Erythroblast (primary cell): ENCODE measurements around the gene GPS1.

Experiments
- DNase-seq, 2 experiments: peaks; one replicate each; lab custom pipeline; 2025; lab: John Stamatoyannopoulos, UW
- GATA1 ChIP-seq: IDR thresholded peaks from 2 replicates; pipeline ENCODE4 v1.6.1; 2011; ENCODE audit warnings: low read depth, mild to moderate bottlenecking, control low read depth, low read length, moderate library complexity
- POLR2A ChIP-seq: IDR thresholded peaks from 2 replicates; pipeline ENCODE4 v1.6.1; 2011; ENCODE audit warnings: mild to moderate bottlenecking, low read length

Gene GPS1

GRCh38 chr17:82098169-82098938, 46.7 kb downstream of the GPS1 start, which contains the start of gene FASN:
FASN (minus strand) TSS chr17:82098236; CDS start chr17:82096445, 1,791 bp downstream.
- DNase-seq, result peak; percentile 97 to 98
- TF ChIP-seq POLR2A (peak; percentile 83), GATA1 (no peak)

- TF ChIP-seq GATA1 (no peak), POLR2A (peak; percentile 3)
- peak in 1 of 2 experiments; percentile 55 for DNase-seq
Measured at GRCh38 chr17:82098939-82099763, 47.5 kb downstream of the GPS1 start.

DNA sequence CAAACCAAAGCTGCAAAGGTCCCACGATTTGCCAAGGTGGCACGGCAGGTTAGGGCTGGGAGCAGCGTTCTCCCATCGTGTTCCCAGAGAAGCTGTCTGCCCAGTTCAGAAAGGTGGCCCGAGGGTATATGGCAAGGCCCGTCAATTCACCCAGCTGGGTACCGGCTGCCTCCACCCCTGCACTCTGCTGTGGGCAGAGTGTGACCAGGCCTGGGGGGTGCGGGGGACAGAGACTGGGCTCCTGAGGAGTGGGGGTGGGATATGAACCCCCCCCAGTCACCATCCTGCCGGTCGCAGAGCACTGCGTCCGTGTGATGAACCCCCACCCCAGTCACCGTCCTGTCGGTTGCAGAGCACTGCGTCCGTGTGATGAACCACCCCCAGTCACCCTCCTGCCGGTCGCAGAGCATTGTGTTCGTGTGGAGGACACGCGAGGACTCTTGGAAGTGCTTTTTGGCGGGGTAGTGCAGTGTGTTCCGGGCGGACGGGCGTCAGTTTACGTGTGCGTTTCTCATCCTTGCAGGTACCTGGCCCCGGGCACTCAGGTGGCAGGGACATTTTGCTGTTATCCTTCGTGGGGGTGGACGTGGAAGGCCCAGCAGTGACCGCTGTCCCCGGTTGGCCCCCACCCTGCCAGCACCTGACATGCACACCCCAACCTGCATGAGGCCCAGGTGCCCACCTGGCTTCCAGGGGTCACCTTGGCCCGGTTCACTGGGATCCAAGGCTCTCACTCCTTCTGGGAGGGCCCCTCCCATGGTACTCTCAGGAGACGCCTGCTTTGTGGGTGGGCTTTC, 49.0 kb downstream of the GPS1 start:
- DNase-seq, result no peak
- TF ChIP-seq GATA1 (no peak), POLR2A (no peak)

GRCh38 chr17:82101301-82101715, 49.6 kb downstream of the GPS1 start:
- DNase-seq, result peak; percentile 42 to 53
- TF ChIP-seq GATA1, result no peak
- TF ChIP-seq POLR2A, result no peak

- no peak for DNase-seq
- TF ChIP-seq POLR2A (no peak), GATA1 (no peak)
Measured at GRCh38 chr17:82101767-82102679, 50.3 kb downstream of the GPS1 start.

- no peak for DNase-seq
- TF ChIP-seq GATA1, result no peak
- TF ChIP-seq POLR2A, result no peak
Measured at GRCh38 chr17:82103553-82104451, 52.1 kb downstream of the GPS1 start.

DNA sequence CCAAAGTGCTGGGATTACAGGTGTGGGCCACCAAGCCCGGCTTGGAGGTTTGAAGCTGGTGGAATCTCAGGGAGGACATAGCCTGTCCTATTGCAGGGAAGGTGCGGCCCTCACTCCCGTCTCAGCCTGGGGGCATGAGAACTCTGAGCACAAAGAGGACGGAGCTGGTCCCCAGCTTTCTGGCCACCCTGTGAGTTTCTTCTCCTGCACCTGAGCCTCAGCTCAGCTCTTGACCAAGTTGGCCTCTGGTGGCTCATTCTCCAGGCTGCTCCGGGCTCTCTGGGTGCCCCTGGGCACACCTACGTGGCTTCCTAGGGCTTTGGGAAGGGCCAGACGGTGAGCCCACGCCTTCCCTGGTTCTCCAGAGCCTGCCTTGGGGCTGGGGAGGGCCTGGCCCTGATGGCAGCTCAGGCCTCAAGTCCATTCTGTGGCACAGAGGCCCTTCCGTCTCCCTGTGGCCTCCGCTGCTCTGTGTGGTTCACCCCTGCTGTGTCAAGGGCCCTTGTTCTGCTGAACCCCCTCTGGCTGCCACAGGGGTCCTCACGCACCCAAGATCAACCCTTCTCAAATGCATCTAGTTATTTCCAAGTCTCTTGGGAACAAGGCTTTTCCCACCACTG, 53.2 kb downstream of the GPS1 start:
- TF ChIP-seq POLR2A (no peak), GATA1 (no peak)
- no peak for DNase-seq

- DNase-seq, result no peak
Measured at GRCh38 chr17:82105417-82105881, 53.8 kb downstream of the GPS1 start.

DNA sequence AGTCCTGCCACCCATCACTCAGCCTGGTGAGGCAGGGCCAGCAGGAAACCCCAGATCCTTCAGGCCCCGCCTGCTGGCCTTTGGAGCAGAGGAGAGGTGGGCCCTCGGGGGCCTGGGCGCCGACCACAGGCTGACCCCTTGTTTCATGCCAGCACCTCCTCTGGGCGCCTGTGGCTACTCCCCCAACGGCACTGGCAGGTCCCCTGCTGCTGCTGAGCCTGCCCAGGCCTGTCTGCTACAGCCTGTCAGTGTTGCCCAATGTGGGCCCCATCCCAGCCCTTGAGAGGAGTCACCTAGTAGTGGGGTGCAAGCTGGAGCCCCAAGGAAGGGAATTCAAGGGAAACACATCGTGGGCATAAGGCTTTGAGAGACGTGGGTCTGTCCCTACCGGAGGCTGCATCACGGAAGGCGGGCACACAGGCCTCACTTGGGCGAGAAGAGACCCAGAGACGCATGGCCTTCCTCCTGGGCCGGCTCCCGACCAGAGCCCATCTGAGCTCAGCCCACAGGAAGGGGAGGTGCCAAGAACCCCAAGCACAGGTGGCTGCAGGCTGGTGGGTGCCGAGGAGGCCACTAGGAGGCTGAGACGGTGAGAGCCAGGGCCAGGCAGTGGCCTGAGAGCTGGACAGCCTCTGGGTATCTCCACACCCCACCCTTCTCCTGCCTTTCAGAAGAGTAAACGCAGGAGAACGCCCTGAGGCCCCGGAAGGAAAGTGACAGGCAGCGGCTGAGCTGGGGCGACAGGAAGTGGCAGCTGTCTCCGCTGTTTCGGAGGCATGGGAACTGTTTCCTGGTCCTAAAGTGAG, 54.4 kb downstream of the GPS1 start:
- peak; percentile 78 to 84 for DNase-seq
- TF ChIP-seq POLR2A (peak; percentile 69), GATA1 (no peak)

More at GRCh38 chr17:82105417-82105881, 53.8 kb downstream of the GPS1 start:
- TF ChIP-seq GATA1, result no peak
- no peak for TF ChIP-seq POLR2A

DNA sequence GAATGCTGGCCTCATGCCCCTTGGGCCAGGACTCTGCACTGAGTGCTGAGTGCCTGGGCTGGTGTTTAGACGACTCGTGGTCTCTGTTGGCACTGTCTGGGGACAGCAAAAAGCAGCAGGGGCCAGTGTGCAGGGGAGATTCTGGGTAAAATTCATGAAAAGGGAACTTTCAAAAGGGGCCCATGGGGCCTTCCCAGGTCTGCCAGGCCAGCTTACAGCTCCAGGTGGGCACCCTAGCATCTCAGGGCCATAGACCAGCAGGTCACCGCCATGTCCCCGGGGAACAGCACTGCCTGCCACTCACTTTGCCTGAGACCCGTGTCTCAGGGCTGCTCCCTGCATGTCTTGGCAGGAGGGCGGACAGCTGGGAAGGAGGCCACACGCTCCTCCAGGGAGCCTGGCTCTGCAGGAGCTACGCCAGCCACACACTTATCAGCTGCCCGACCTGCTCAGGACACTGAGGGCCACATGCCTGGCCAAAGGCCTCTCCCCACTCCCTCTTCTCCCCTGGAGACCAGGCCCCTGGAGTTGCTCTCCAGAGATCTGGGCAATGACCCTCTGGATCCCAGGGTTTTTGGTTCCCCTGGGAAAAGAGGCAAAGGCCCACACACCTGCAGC, 55.1 kb downstream of the GPS1 start:
- DNase-seq, result no peak

More for the DNA sequence above, 55.1 kb downstream of the GPS1 start:
- TF ChIP-seq GATA1, result no peak
- TF ChIP-seq POLR2A, result no peak
